Choroid plexus epithelial cell (primary cell): ENCODE data around the gene BLMH.

Experiments used
- DNase-seq: peaks from one replicate; pipeline ENCODE4 v3.0.0-alpha.2; 2010; ENCODE audit warnings: low read depth
- H3K4me3 ChIP-seq: 2 replicates; pipeline ENCODE4 v1.5.1; 2011; ENCODE audit warnings: low read depth, mild to moderate bottlenecking, control low read depth, low read length, moderate library complexity
- TF ChIP-seq, protein P1 (sequence below): conservative IDR thresholded peaks from 2 replicates; pipeline ENCODE4 v1.5.1; 2011; ENCODE audit warnings: low read depth, mild to moderate bottlenecking, control low read depth, inconsistent platforms, low read length, moderate library complexity

BLMH gene

DNA sequence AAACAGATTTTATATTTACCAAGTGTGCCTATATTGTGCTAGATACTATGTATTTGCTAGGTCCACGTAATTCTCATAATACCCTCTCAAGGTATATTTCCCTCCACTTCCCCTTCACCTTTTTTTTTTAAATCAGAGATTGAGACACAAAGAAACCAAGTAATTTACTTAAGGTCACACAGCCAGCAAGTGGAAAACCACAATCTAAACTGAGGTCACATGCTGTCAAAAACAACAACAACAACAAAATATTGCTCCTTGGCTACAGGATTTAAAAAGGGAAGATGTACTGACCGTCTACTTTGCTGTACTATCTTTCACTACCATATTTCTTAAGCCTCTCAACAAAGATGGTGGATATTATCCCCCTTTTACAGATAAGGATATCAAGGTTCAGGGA lies 15.8 kb downstream of the BLMH start:
- TF ChIP-seq, protein P1, sequence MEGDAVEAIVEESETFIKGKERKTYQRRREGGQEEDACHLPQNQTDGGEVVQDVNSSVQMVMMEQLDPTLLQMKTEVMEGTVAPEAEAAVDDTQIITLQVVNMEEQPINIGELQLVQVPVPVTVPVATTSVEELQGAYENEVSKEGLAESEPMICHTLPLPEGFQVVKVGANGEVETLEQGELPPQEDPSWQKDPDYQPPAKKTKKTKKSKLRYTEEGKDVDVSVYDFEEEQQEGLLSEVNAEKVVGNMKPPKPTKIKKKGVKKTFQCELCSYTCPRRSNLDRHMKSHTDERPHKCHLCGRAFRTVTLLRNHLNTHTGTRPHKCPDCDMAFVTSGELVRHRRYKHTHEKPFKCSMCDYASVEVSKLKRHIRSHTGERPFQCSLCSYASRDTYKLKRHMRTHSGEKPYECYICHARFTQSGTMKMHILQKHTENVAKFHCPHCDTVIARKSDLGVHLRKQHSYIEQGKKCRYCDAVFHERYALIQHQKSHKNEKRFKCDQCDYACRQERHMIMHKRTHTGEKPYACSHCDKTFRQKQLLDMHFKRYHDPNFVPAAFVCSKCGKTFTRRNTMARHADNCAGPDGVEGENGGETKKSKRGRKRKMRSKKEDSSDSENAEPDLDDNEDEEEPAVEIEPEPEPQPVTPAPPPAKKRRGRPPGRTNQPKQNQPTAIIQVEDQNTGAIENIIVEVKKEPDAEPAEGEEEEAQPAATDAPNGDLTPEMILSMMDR = no peak
- no peak overlapping the region for H3K4me3 ChIP-seq
- DNase-seq = no peak

DNA sequence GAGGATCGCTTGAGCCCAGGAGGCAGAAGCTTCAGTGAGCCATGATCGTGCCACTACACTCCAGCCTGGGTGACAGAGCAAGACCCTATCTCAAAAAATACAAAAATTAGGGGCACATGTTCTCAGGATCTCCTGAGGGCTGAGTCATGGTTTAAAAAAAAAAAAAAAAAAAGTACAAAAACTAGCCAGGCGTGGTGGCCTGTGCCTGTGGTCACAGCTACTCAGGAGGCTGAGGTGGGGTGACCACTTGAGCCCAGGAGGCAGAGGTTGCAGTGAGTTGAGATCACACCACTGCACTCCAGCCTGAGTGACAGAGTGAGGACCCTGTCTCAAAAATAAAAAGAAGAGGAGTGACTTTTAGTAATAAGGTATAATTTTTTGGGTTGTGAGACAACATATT lies 16.9 kb downstream of the BLMH start:
- DNase-seq = no peak
- TF ChIP-seq, protein P1 = no peak
- H3K4me3 ChIP-seq = no peak overlapping the region

DNA sequence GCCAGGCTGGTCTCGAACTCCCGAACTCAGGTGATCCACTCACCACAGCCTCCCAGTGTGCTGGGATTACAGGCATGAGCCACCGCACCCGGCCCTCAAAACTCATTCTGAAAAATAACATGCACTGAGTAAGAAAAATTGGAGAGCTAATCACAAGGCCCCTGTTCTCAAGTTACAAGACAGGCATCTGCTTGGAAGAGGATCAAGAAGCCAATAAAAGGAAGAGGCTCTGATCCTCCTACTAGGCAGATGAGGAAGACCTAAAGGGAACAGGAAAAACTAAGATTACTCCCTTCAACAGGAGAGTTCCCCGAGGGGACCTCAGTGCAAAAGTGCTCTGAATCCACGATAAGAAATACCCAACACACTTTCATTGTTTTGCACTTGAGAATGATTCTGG lies 18.4 kb downstream of the BLMH start:
- H3K4me3 ChIP-seq = no peak overlapping the region
- DNase-seq = peak; percentile 91
- TF ChIP-seq, protein P1 = no peak

DNA sequence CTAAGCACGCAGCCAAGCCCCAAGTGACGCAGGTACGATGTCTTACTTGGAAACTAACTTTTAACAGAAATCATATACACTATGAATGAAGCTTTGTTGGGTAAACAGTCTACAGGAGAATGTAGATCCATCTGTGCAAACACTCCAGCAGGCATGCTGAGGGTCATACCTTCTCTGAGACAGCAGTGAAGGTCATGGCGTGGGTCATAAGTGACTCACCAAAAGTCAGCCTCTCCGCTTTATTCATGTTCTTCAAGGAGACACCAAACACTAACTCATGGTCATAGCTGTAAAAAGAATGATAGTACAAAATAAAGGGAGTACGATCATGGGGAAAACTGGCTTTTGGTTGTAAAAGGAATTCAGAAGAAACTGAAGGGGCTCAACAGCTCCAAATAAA lies 20.6 kb downstream of the BLMH start:
- DNase-seq = peak; percentile 96
- TF ChIP-seq, protein P1 = no peak
- H3K4me3 ChIP-seq = no peak overlapping the region

DNA sequence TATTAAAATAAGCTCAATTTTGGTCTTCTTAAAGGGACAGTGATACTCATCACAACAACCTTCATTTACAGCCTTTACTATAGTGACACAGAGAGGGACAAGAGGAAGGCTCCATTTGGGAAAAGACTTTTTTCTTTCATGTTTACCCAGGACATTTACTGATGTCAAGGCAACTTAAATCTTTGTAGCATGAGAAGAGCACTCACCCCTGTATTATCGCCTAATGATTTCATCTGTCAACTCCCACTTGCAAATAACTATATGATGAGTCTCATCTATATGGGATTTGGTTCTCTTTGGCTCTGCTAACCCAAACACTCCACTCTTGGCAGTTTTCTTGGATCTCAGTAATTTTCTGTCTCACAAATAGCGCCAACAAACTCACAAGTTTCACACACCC lies 24.1 kb downstream of the BLMH start:
- TF ChIP-seq, protein P1 = no peak
- peak; percentile 43 for DNase-seq
- no peak overlapping the region for H3K4me3 ChIP-seq

DNA sequence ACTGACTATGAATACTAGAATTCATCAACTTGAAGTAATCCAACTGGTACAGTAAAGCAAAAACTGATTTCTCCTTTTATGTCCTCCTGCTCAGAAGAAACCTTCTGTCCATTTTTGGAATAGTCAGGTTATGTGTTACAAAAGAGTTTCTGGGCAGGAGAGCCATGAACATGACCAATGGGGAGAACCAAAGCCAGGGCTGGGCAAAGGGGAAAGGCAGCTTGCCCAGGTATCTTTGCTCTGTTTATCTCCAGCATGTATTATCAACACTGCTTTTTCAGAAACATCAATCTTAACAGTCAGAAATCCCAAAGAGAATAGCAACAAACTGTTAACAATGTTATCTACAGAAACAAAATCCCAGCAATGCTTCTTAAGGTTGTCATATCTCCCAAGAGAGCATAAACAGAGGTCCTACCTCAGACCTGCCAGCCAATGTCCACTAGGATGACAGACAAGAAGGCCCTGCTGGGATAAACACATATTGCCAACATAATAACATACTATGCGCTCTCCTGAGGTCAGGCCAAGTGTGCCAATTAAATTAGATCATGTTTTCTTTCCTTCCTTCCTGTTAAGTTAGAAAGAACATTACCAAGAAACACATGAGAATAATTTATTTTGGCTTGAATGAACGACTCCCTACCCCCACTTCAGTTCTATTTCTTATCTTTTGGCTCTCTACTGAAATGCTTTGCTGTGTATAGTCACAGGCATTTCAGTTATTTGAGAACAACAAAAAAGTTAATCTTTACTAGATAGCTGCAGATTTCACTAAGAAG lies 28.0 kb downstream of the BLMH start:
- TF ChIP-seq, protein P1 = no peak
- DNase-seq = peak; percentile 82

More for the DNA sequence above, 28.0 kb downstream of the BLMH start:
- H3K4me3 ChIP-seq = no peak overlapping the region
